K562 (cell line): Measurements from ENCODE around the gene LIPJ. TPM values are rescaled to one million over a fixed set of nuclear protein-coding genes. Genes with fewer than 3 reads are reported as not detected.

Source experiments
- ATAC-seq: fragments of 200-7000 bp; cut with Tn5 transposase; 3 replicates; pipeline ENCODE4 v1.9.1; 2020; ENCODE audit warnings: moderate library complexity
- BruUV-seq: library from RNA; stranded (reverse); fragments of 400-500 nt; replicated peaks from 2 replicates; lab custom pipeline; 2021; lab: Mats Ljungman, UMichigan
- CTCF ChIA-PET: fragments of 300-600 bp; formaldehyde crosslinking; extraction: SDS; loops from one replicate; lab custom pipeline; 2021; ENCODE audit warnings: low intra/inter-chr PET ratio; lab: Yijun Ruan, JAX
- POLR2A ChIA-PET: fragments of 300-600, 350-650 bp; sonication (Branson Sonifier 250); formaldehyde crosslinking; extraction: SDS; loops from one replicate; lab custom pipeline; 2021; ENCODE audit warnings: antibody characterized with exemption, inconsistent platforms; lab: Yijun Ruan, JAX
- DNase-seq, 4 experiments: peaks; one replicate each; pipeline versions ENCODE4 v3.0.0 to v3.0.0-alpha.2; 2011 to 2018; ENCODE audit warnings: low spot score in 3 of 4, mixed read lengths in 3 of 4; ENCODE audit errors: extremely low read depth in 1 of 4
- FAIRE-seq: peaks from 2 replicates; lab custom pipeline; 2011; peaks lifted over from hg19 to GRCh38; lab: Jason Lieb, UNC
- H2AFZ ChIP-seq: 2 replicates; pipeline ENCODE4 v1.6.0; 2011; ENCODE audit warnings: low read depth, low read length, control low read depth, inconsistent platforms
- H3K27ac ChIP-seq: fragments of 200-600 bp; 3 replicates; pipeline ENCODE4 v1.8.0; 2011; ENCODE audit warnings: low read depth, mild to moderate bottlenecking, control low read depth, inconsistent platforms, low read length, moderate library complexity, mixed read lengths; ENCODE audit errors: extremely low read depth
- H3K27me3 ChIP-seq, 2 experiments: fragments of 300-600 bp in 1 of 2; 2 replicates in 1 of 2; 3 replicates in 1 of 2; pipeline versions ENCODE4 v1.6.0 to v1.8.0; 2011; ENCODE audit warnings: inconsistent platforms in 2 of 2, low read length in 2 of 2, mild to moderate bottlenecking in 1 of 2, mixed read lengths in 1 of 2, moderate library complexity in 1 of 2; ENCODE audit not compliant: control insufficient read depth in 2 of 2, insufficient read depth in 2 of 2
- H3K36me3 ChIP-seq: fragments of 300-600 bp; 3 replicates; pipeline ENCODE4 v1.8.0; 2011; ENCODE audit warnings: mild to moderate bottlenecking, low read length, inconsistent platforms; ENCODE audit not compliant: control insufficient read depth, insufficient read depth
- H3K4me1 ChIP-seq, 2 experiments: fragments of 200-600 bp in 1 of 2; replicated peaks in 1 of 2; 2 replicates in 1 of 2; 3 replicates in 1 of 2; pipeline versions ENCODE4 v1.5.1 to v1.8.0; 2011; ENCODE audit warnings: inconsistent platforms in 2 of 2, low read length in 2 of 2, mild to moderate bottlenecking in 1 of 2, mixed read lengths in 1 of 2, moderate library complexity in 1 of 2; ENCODE audit not compliant: control insufficient read depth in 2 of 2, insufficient read depth in 2 of 2
- H3K4me2 ChIP-seq: 2 replicates; pipeline ENCODE4 v1.6.1; 2011; ENCODE audit warnings: low read length, control low read depth, inconsistent platforms, mixed read lengths; ENCODE audit not compliant: insufficient read depth
- H3K4me3 ChIP-seq: fragments of 200-600 bp; sonication (generic), shearing (Covaris generic); 2 replicates; pipeline ENCODE4 v1.5.1; 2016; ENCODE audit warnings: control low read depth, inconsistent platforms
- H3K79me2 ChIP-seq: fragments of 200-600 bp; 3 replicates; pipeline ENCODE4 v1.8.0; 2011; ENCODE audit warnings: low read length, inconsistent platforms; ENCODE audit not compliant: control insufficient read depth, insufficient read depth
- H3K9ac ChIP-seq, 2 experiments: 2 replicates each; pipeline versions ENCODE4 v1.6.0 to v1.6.1; 2011; ENCODE audit warnings: low read depth in 2 of 2, low read length in 2 of 2, control low read depth in 1 of 2, inconsistent platforms in 1 of 2, mild to moderate bottlenecking in 1 of 2, mixed read lengths in 1 of 2; ENCODE audit not compliant: insufficient read depth in 1 of 2
- H3K9me1 ChIP-seq: one replicate; pipeline ENCODE4 v1.6.0; 2011; ENCODE audit warnings: inconsistent platforms, mild to moderate bottlenecking, low read length, moderate library complexity; ENCODE audit not compliant: control insufficient read depth, insufficient read depth
- H3K9me3 ChIP-seq: replicated peaks from 2 replicates; pipeline ENCODE4 v1.5.1; 2011; ENCODE audit warnings: low read depth, low read length, inconsistent platforms; ENCODE audit not compliant: control insufficient read depth, insufficient read depth
- H4K20me1 ChIP-seq: replicated peaks from 2 replicates; pipeline ENCODE4 v1.6.1; 2011; ENCODE audit warnings: low read length, inconsistent platforms, mixed read lengths; ENCODE audit not compliant: control insufficient read depth, insufficient read depth
- CREBBP ChIP-seq: IDR thresholded peaks from one replicate; pipeline ENCODE4 v1.6.1; 2012; ENCODE audit warnings: low read depth, mild to moderate bottlenecking, control low read depth, inconsistent platforms, low read length
- FOXA3 ChIP-seq, 2 experiments: fragments of 450-650 bp in 1 of 2; sonication (generic) in 1 of 2; formaldehyde crosslinking; IDR thresholded peaks in 1 of 2; conservative IDR thresholded peaks in 1 of 2; 2 replicates each; pipeline versions ENCODE4 v1.4.0 to v1.8.0; 2020 to 2022; ENCODE audit warnings: mild to moderate bottlenecking in 2 of 2, missing genetic modification reagents in 1 of 2
- JUNB ChIP-seq: fragments of 450-650 bp; formaldehyde crosslinking; conservative IDR thresholded peaks from 2 replicates; pipeline ENCODE4 v1.4.0; 2020; ENCODE audit warnings: mild to moderate bottlenecking
- PHF20 ChIP-seq: fragments of 450-650 bp; IDR thresholded peaks from 2 replicates; pipeline ENCODE4 v1.6.1; 2018; ENCODE audit not compliant: partially characterized antibody
- PHF21A ChIP-seq: fragments of 450-650 bp; IDR thresholded peaks from 2 replicates; pipeline ENCODE4 v1.6.1; 2017; ENCODE audit warnings: low read depth, borderline replicate concordance
- POLR2A ChIP-seq: fragments of 450-650 bp; conservative IDR thresholded peaks from 2 replicates; pipeline ENCODE4 v1.6.1; 2016
- TEAD2 ChIP-seq: fragments of 450-650 bp; IDR thresholded peaks from 2 replicates; pipeline ENCODE4 v1.6.1; 2016; ENCODE audit warnings: missing genetic modification characterization, control low read depth, missing compliant biosample characterization
- WGBS: fragments of 100-300 bp; shearing (Covaris generic); methylation state at CpG from one replicate; pipeline ENCODE4 v1.1.6; 2016; ENCODE audit warnings: low coverage, mixed read lengths; ENCODE audit not compliant: insufficient coverage; ENCODE audit errors: missing lambda C conversion rate; 5-methylcytosine and 5-hydroxymethylcytosine counted together
- in situ Hi-C: fragments of 300-500 bp; cut with MboI; formaldehyde crosslinking; loops from 4 replicates; pipeline ENCODE4 v1.15.0; 2018; ENCODE audit warnings: inconsistent platforms, mixed read lengths
- intact Hi-C: fragments of 100-400 bp; cut with micrococcal nuclease; formaldehyde crosslinking; loops from 2 replicates; pipeline ENCODE4 v1.14.2; 2022
- polyA plus RNA-seq, 8 experiments: library from polyadenylated mRNA; depleted of rRNA in 4 of 8; stranded (reverse) in 5 of 8; unstranded in 3 of 8; fragments of >200 nt; fragmentation: Nextera tagmentation in 2 of 8; fragmentation: Illumina TruSeq in 1 of 8; extraction: Ambion mirVana in 2 of 8; extraction: Trizol in 1 of 8; gene quantifications; 2 replicates each; pipeline versions ENCODE4 v1.2.1 to v1.2.3, GENCODE V29; 2011 to 2014; ENCODE audit warnings: inconsistent platforms in 1 of 8, missing spikeins in 1 of 8
- total RNA-seq, 7 experiments: library from RNA; depleted of rRNA in 6 of 7; stranded (reverse); fragments of >200 nt in 6 of 7; fragmentation: Illumina TruSeq in 2 of 7; extraction: Trizol in 2 of 7; gene quantifications; 2 replicates each; pipeline versions ENCODE4 v1.2.1 to v1.2.3, GENCODE V29; 2011 to 2021; ENCODE audit warnings: low replicate concordance in 1 of 7
- TF ChIP-seq, protein P1 (sequence below): sonication (generic); formaldehyde crosslinking; IDR thresholded peaks from 2 replicates; pipeline ENCODE4 v1.8.0; 2022; ENCODE audit warnings: mild to moderate bottlenecking, missing genetic modification reagents
- TF ChIP-seq, protein P2 (sequence below): fragments of 250-450 bp; sonication (Bioruptor Pico); IDR thresholded peaks from 2 replicates; pipeline ENCODE4 v1.9.0; 2021; ENCODE audit warnings: mild to moderate bottlenecking

Gene LIPJ
- total and polyA plus RNA-seq, 9 of the 15 experiments (the other 6 are each of a cell fraction or from before 2014, with no cell fraction given) = not detected

DNA sequence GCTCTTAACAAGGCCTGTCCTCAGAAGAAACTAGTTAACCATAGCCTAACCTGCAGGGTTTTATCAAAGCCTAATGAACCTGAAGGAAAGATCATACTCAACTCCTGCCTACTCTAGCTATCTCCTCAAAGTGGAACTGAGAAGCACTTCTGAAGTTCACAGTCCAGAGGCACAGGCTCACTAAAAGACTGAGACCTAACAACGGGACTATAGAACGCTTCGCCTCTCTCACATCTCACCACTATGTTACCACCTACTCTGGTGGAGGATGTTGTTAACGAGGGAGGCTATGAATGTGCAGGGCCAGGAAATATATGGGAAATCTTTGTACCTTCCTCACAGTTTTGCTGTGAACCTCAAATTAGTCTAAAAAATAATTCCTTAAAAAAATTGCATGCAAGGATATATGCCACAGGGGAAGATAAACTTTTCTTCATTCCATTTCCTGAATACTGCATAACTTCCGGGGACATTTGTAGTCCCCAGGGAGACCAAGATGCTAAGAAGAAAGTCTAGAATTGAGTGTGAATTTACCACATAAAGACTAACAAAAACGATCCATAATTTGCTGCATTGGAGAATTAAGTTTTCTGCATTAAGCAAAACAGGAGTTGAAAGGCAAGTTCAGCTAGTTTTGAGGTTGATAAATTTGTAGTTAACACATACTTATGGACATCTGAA is 21.6 kb downstream of the LIPJ start:
- DNase-seq = no peak
- WGBS = 0% methylated on average over 6 of the region's 6 CpGs
- ATAC-seq = no peak
- no peaks in the 10 kb centered on the region for H3K9me3 ChIP-seq
- in situ Hi-C loops (no loop called here), intact Hi-C loops (no loop called here)
- FAIRE-seq = no peak
- no peak overlapping the region for H3K4me3 ChIP-seq
- ChIA-PET POLR2A (no interaction called here), CTCF (no interaction called here)
- TF ChIP-seq, protein P1, sequence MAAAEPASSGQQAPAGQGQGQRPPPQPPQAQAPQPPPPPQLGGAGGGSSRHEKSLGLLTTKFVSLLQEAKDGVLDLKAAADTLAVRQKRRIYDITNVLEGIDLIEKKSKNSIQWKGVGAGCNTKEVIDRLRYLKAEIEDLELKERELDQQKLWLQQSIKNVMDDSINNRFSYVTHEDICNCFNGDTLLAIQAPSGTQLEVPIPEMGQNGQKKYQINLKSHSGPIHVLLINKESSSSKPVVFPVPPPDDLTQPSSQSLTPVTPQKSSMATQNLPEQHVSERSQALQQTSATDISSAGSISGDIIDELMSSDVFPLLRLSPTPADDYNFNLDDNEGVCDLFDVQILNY (CRISPR knock-in tag) = no peak
- no peak for TF ChIP-seq POLR2A
- TF ChIP-seq TEAD2 (tag) = no peak
- no peak for TF ChIP-seq FOXA3 (CRISPR knock-in tag; conservative IDR thresholded peaks at IDR 0.05 in 1 of 2, IDR thresholded peaks at IDR 0.05 in 1 of 2)
- TF ChIP-seq, protein P2, sequence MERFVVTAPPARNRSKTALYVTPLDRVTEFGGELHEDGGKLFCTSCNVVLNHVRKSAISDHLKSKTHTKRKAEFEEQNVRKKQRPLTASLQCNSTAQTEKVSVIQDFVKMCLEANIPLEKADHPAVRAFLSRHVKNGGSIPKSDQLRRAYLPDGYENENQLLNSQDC = no peak
- no peak for TF ChIP-seq PHF21A
- TF ChIP-seq PHF20 = no peak
- no peak for TF ChIP-seq JUNB
- TF ChIP-seq CREBBP = no peak
- H3K27me3 ChIP-seq = no peaks in the 10 kb centered on the region
- H3K4me1 ChIP-seq = no peaks in the 10 kb centered on the region
- no peak overlapping the region for H3K4me2 ChIP-seq
- H3K9ac ChIP-seq = no peak overlapping the region
- no peaks in the 10 kb centered on the region for H4K20me1 ChIP-seq
- no peak overlapping the region for H2AFZ ChIP-seq
- no peaks in the 10 kb centered on the region for H3K79me2 ChIP-seq
- H3K36me3 ChIP-seq = no peaks in the 10 kb centered on the region
- H3K27ac ChIP-seq = no peak overlapping the region
- BruUV-seq = no TSS peak
- no peaks in the 10 kb centered on the region for H3K9me1 ChIP-seq
